ENCODE measurements around the gene MSI2. TPM values are rescaled to one million over a fixed set of nuclear protein-coding genes. Genes with fewer than 3 reads are reported as not detected.

MSI2 gene
- total RNA-seq, 1 donor from 2014 or later: 67.9 TPM

GRCh38 chr17:57684711-57685498, 428.6 kb downstream of the MSI2 start:
- Histone ChIP-seq H4K20me1 (ENCODE audit: insufficient read depth, low read length) (no peaks in the 10 kb centered on the region), H3K36me3 (ENCODE audit: insufficient read depth, low read length) (no peaks in the 10 kb centered on the region), H3K9ac (ENCODE audit: low read length) (no peak overlapping the region), H2AFZ (ENCODE audit: low read depth, low read length) (no peak overlapping the region), H3K4me3 (ENCODE audit: insufficient read depth, low read depth, low read length) (no peak overlapping the region), H3K27ac (ENCODE audit: low read depth, low read length) (no peak overlapping the region), H3K27me3 (ENCODE audit: insufficient read depth, low read length) (no peaks in the 10 kb centered on the region), H3K79me2 (ENCODE audit: insufficient read depth, low read length) (no peaks in the 10 kb centered on the region), H3K9me3 (ENCODE audit: insufficient read depth, low read depth, low read length) (no peaks in the 10 kb centered on the region), H3K4me2 (ENCODE audit: low read length) (no peak overlapping the region), H3K4me1 (ENCODE audit: insufficient read depth, low read length) (no peaks in the 10 kb centered on the region)
- Mint-ChIP-seq H3K27ac (ENCODE audit: unreplicated experiment) (no peak overlapping the region), H3K9me3 (ENCODE audit: unreplicated experiment) (no peaks in the 10 kb centered on the region), H3K4me1 (ENCODE audit: low read depth, unreplicated experiment) (peaks cover 2% of the 10 kb centered on the region), H3K4me3 (ENCODE audit: unreplicated experiment) (no peak overlapping the region), H3K36me3 (ENCODE audit: low read depth, unreplicated experiment) (no peaks in the 10 kb centered on the region), H3K27me3 (ENCODE audit: low read depth, unreplicated experiment) (no peaks in the 10 kb centered on the region)
- TF ChIP-seq, protein P1, sequence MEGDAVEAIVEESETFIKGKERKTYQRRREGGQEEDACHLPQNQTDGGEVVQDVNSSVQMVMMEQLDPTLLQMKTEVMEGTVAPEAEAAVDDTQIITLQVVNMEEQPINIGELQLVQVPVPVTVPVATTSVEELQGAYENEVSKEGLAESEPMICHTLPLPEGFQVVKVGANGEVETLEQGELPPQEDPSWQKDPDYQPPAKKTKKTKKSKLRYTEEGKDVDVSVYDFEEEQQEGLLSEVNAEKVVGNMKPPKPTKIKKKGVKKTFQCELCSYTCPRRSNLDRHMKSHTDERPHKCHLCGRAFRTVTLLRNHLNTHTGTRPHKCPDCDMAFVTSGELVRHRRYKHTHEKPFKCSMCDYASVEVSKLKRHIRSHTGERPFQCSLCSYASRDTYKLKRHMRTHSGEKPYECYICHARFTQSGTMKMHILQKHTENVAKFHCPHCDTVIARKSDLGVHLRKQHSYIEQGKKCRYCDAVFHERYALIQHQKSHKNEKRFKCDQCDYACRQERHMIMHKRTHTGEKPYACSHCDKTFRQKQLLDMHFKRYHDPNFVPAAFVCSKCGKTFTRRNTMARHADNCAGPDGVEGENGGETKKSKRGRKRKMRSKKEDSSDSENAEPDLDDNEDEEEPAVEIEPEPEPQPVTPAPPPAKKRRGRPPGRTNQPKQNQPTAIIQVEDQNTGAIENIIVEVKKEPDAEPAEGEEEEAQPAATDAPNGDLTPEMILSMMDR (IDR thresholded peaks at IDR 0.05; ENCODE audit: insufficient read depth, low read depth, low read length): no peak
- TF ChIP-seq EZH2 (IDR thresholded peaks at IDR 0.05; ENCODE audit: insufficient read depth, low read length): no peak
- DNase-seq (ENCODE audit: low read depth) (no peak), FAIRE-seq (no peak)

DNA sequence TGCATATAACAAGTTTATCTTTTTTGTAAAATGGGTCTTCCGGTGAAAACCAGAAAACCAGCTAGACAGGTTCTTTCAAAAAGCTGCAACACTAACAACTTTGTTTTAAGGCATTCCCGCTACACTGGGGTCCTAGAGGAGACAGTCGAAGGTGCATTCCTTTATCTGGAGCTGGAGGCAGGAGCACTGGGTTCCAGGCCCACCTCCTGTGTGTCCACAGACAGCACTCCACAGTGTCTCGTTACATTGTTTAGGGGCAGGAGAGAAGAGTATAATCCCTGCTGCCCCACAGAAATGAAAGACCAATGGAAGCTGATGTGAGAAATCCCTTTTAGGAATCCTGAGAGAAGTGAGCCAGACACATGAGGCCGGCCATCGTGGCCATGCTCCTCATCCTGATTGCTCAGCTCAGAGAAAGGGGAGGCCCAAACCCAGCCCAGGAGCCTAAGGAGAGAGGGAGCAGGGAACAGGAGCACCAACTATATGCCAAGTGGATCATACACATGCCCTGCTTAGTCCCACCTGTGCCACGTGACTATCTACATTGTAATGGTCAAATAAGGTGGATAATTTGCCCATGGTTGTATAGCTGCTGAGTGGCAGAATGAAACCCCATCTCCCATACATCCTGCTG, 429.3 kb downstream of the MSI2 start:
- DNase-seq (ENCODE audit: low read depth): no peak
- H3K4me3 Mint-ChIP-seq (ENCODE audit: unreplicated experiment): no peak overlapping the region
- no peaks in the 10 kb centered on the region for H3K4me1 ChIP-seq (ENCODE audit: insufficient read depth, low read length)
- H3K36me3 ChIP-seq (ENCODE audit: insufficient read depth, low read length): no peaks in the 10 kb centered on the region
- FAIRE-seq: no peak
- H3K4me3 ChIP-seq (ENCODE audit: insufficient read depth, low read depth, low read length): no peak overlapping the region
- H2AFZ ChIP-seq (ENCODE audit: low read depth, low read length): no peak overlapping the region
- H3K4me2 ChIP-seq (ENCODE audit: low read length): no peak overlapping the region
- no peak overlapping the region for H3K27ac Mint-ChIP-seq (ENCODE audit: unreplicated experiment)
- H3K9me3 ChIP-seq (ENCODE audit: insufficient read depth, low read depth, low read length): no peaks in the 10 kb centered on the region
- H3K27me3 Mint-ChIP-seq (ENCODE audit: low read depth, unreplicated experiment): no peaks in the 10 kb centered on the region
- H3K27ac ChIP-seq (ENCODE audit: low read depth, low read length): no peak overlapping the region
- H3K9ac ChIP-seq (ENCODE audit: low read length): no peak overlapping the region
- H3K4me1 Mint-ChIP-seq (ENCODE audit: low read depth, unreplicated experiment): peaks cover 2% of the 10 kb centered on the region
- H3K27me3 ChIP-seq (ENCODE audit: insufficient read depth, low read length): no peaks in the 10 kb centered on the region
- H3K36me3 Mint-ChIP-seq (ENCODE audit: low read depth, unreplicated experiment): no peaks in the 10 kb centered on the region
- H3K9me3 Mint-ChIP-seq (ENCODE audit: unreplicated experiment): no peaks in the 10 kb centered on the region
- TF ChIP-seq, protein P1 (IDR thresholded peaks at IDR 0.05; ENCODE audit: insufficient read depth, low read depth, low read length): no peak
- no peak for TF ChIP-seq EZH2 (IDR thresholded peaks at IDR 0.05; ENCODE audit: insufficient read depth, low read length)
- no peaks in the 10 kb centered on the region for H3K79me2 ChIP-seq (ENCODE audit: insufficient read depth, low read length)
- H4K20me1 ChIP-seq (ENCODE audit: insufficient read depth, low read length): no peaks in the 10 kb centered on the region

DNA sequence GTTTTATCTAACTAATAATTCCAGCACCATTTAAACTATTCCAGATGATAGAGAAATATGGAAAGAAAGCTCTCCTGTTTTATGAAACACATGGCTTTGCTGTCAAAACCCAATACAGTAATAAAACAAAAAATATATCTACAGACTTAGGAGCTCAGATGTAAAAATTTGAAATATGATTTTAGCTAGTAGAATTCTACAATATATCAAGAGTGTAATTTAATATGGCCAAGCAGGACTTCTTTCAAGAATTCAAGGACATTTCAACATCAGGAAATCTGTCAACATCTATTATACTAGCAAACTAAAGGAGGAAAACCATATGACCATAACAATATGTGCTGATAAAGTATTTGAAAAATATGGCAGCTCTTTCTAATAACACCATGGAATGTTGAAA, 431.3 kb downstream of the MSI2 start:
- FAIRE-seq (no peak), DNase-seq (ENCODE audit: low read depth) (no peak)
- no peaks in the 10 kb centered on the region for H3K27me3 ChIP-seq (ENCODE audit: insufficient read depth, low read length)
- H3K4me3 ChIP-seq (ENCODE audit: insufficient read depth, low read depth, low read length): no peak overlapping the region
- Mint-ChIP-seq H3K36me3 (ENCODE audit: low read depth, unreplicated experiment) (no peaks in the 10 kb centered on the region), H3K4me3 (ENCODE audit: unreplicated experiment) (no peak overlapping the region), H3K27me3 (ENCODE audit: low read depth, unreplicated experiment) (no peaks in the 10 kb centered on the region), H3K9me3 (ENCODE audit: unreplicated experiment) (peaks cover 3% of the 10 kb centered on the region), H3K4me1 (ENCODE audit: low read depth, unreplicated experiment) (peaks cover 2% of the 10 kb centered on the region), H3K27ac (ENCODE audit: unreplicated experiment) (no peak overlapping the region)
- no peaks in the 10 kb centered on the region for H3K36me3 ChIP-seq (ENCODE audit: insufficient read depth, low read length)
- H3K27ac ChIP-seq (ENCODE audit: low read depth, low read length): no peak overlapping the region
- H3K79me2 ChIP-seq (ENCODE audit: insufficient read depth, low read length): no peaks in the 10 kb centered on the region
- no peaks in the 10 kb centered on the region for H3K9me3 ChIP-seq (ENCODE audit: insufficient read depth, low read depth, low read length)
- H2AFZ ChIP-seq (ENCODE audit: low read depth, low read length): no peak overlapping the region
- H3K9ac ChIP-seq (ENCODE audit: low read length): no peak overlapping the region
- H4K20me1 ChIP-seq (ENCODE audit: insufficient read depth, low read length): no peaks in the 10 kb centered on the region
- TF ChIP-seq EZH2 (IDR thresholded peaks at IDR 0.05; ENCODE audit: insufficient read depth, low read length): no peak
- TF ChIP-seq, protein P1 (IDR thresholded peaks at IDR 0.05; ENCODE audit: insufficient read depth, low read depth, low read length): no peak
- H3K4me2 ChIP-seq (ENCODE audit: low read length): no peak overlapping the region
- no peaks in the 10 kb centered on the region for H3K4me1 ChIP-seq (ENCODE audit: insufficient read depth, low read length)
